Measurements from ENCODE around the gene CD38.

DNA sequence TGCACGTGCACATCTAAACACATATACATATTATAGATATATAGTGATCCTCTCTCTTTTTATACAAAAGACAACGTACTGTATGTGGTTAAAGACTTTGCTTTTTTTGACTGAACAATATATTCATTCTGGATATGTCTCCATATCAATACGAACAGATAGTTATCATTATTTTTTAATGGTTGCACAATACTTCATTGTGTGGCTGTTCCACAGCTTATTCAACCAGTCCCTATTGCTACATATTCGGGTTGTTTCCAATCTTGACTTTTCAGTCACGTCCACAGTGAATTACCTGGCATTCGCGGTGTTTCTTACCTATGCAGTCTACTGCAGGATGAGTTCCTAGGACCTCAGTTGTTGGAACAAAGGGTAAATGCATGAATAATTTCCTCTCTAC, 107.3 kb downstream of the CD38 start:
- TF ChIP-seq CTCF (IDR thresholded peaks at IDR 0.05; ENCODE audit: borderline replicate concordance, extremely low read depth, low read length, poor library complexity, severe bottlenecking) (no peak), EZH2 (IDR thresholded peaks at IDR 0.05; ENCODE audit: borderline replicate concordance, low read depth, low read length, severe bottlenecking) (no peak)
